HG02759 (cell line): ENCODE measurements around the gene CCDC97.

Experiments used
- ATAC-seq: cut with Tn5 transposase; IDR thresholded peaks from one replicate; pipeline ENCODE4 v1.9.1; 2021; ENCODE audit warnings: mild to moderate bottlenecking, moderate library complexity; ENCODE audit not compliant: unreplicated experiment

CCDC97 gene

DNA sequence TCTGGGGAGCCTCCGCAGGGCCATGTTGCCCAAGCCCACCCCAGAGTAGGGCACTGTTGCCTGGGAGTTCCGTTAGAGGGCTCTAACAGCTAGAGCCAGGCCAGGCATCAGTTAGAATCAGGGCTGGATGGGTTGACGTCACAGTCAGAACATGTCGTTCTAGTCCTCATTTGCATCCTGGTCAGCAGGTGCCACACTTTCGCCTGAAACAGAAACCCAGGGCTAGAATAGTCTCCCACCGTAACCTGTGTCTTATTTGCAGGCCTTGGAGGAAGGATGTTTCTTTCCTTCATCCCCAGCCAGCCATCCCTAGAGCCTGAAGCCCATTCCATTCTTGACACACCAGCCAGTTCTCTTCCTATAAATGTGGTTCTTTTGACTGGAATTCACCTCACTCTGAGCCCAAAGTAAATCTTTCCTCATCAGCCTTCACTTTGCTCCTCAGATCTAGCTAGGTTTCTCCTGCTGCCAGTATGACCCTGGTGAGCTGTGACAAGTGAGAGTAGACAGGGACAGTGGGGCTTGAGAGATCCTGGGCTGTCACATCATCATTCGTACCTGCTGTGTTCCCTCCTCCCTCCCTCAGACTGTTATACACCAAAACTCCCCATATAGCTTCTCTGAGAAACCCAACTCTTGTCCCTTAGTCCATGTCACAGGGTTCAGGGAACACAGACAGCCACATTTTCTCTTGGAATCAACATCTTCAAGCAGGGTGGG is 12.2 kb upstream of the CCDC97 start:
- ATAC-seq = peak; percentile 81

DNA sequence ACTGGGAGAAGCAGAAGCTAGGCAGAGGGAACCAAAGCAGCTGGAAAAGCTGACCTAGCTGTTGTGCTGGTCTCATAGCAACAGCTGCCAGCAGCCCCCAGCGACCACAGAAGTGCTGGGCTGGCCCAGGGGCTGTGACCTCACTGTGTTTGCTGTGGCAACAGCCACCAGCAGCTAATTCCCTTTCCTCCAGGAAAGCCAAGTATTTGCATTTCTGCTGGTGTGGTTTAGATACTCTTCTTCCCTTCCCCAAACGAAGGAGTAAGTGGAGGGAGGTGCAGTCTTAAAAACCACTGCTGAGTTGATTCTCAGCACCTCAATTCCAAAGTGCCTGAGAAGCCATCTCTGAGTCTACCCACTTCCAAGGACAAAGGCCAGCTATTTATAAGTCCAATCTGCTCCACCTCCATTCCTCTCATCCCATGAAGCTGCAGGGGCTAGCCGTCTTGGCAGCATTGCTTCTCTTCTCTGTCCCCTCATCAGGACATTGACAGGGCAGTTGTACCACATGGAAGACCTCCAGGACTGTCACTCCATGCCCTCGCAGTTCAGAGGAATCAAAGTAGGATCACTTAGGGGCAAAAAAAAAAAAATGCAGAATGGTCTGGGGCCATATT is 11.5 kb upstream of the CCDC97 start:
- ATAC-seq = no peak

DNA sequence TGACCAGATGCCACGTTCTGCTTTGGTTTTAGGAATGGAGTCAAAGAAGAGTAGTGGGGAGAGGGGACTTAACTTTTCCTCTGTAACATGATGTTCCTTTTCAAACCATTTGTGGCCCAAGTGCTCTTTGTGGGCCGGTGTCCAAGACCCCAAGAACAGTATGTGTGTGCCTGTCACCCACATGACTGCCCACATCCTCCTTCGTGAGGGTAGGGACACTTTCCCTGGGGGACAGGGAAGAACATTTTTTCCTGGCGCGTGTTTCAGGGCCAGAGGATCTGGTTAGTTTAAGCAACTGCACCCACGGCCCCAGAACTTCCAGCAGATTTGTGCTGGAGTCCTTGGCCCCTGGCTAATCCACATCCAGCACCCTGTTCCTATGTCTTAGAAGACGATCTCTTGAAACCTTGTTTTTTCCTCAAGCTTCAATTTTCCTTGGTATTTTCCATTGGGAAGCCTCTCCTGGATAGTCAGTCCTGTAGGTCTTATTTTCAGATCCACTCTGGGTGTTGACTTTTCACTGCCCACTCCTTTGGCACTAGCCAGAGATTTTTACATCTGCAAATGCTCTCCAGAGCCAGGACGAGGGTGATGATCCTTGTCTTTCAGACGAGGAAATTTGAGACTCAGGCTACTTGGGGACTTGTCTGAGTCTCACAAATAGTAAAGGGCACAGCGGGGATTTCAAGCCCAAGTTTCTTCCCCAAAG is 10.8 kb upstream of the CCDC97 start:
- ATAC-seq = no peak

DNA sequence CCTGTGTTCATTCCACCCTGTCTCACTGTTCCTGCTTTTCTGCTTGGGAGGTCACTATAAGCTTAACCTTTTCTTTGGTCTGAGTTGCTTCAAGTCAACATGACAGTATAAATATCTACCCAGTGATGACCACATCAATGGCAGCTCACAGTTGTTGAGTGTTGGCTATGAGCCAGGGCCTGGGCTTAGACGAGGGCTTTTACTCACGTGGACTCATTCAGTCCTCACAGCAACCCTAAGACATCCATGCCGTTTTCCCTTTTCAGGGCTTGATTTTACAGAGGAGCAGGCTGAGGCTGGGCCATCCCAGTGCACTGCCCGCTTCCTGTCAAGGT is 10.2 kb upstream of the CCDC97 start:
- no peak for ATAC-seq

DNA sequence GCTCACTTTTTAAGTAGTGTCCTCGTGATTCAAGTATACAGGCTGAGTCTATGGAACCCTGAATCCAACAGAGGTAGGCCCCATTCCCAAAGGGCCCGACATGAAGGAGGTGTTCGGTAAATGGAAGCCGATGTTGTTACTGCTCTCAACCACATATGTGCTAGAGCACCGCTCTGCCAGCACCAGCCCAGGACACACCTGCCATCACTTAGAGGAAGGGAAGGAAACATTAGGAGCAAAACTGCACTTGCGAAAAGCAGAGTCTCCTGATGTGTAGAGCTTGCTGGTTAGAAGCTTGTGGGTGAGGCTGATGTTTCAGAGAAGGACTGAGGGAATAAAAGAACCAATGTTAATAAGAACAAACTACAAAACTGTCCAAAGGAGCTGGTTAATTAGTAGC is 9.4 kb upstream of the CCDC97 start:
- no peak for ATAC-seq

DNA sequence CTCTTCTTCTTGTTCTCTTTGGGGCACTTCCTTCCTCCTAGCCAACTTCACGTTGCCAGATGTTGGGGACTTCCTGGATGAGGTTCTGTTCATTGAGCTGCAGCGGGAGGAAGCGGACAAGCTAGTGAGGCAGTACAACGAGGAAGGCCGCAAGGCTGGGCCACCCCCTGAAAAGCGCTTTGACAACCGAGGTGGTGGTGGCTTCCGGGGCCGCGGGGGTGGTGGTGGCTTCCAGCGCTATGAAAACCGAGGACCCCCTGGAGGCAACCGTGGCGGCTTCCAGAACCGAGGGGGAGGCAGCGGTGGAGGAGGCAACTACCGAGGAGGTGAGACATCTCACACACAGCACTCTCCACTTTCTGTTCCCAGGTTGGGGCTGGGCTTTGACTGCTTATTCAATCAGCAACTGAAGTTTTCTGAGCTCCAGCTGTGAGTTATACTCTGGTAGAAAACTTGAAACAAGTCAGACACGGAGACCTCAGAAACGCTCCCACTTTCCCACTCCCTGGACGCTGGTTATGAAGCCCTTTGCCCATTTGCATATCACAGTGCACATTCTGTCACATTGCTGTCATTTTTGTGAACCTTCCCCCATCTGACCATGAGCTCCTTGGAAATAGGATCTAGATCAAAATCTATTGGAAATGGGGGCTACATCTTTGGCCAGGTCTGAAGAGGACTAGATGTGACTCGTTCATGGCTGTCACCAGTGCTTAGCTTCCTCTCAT is 7.2 kb upstream of the CCDC97 start:
- no peak for ATAC-seq

DNA sequence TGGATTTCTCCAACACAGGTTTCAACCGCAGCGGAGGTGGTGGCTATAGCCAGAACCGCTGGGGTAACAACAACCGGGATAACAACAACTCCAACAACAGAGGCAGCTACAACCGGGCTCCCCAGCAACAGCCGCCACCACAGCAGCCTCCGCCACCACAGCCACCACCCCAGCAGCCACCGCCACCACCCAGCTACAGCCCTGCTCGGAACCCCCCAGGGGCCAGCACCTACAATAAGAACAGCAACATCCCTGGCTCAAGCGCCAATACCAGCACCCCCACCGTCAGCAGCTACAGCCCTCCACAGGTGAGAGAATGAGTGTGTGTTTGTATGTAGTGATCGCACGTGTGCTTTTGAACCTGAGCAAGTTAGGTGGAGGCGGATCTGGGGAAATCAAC is 6.0 kb upstream of the CCDC97 start:
- no peak for ATAC-seq

DNA sequence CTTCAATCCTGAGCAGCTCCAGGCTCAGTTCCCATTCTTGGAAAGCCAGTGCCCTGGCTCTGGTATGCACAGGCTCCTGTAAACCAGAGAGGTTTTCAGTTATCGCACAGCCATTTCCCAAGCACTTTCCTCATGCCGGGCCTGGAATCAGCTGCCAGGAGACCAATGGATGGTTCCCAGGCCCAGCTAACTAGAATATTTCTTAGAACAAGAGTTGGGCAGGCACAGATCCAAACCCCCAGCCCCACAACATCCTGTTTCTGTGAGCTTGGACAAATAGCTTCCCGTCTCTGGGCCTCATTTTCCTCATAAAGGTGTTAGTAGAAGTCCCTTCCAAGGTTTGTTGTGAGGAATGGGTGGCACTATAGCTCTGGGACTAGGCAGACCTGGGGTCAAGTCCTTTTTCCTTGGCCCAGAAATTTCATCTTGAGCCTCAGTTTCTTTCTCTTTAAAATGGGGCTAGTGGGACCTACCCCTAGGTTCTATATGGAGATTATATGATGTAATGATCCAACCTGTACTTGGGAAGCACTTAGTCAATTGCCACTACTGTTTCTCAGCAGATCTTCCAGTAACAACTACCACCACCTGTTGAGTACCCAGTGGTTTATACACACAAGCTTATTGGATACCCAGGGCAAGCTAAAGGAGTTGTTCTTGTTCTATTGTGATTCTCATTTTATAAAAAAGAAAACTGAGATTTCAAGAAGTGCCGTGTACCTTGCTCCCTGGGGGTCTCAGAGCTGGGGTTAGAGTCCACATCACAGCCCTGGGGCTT is 5.1 kb upstream of the CCDC97 start:
- ATAC-seq = no peak

DNA sequence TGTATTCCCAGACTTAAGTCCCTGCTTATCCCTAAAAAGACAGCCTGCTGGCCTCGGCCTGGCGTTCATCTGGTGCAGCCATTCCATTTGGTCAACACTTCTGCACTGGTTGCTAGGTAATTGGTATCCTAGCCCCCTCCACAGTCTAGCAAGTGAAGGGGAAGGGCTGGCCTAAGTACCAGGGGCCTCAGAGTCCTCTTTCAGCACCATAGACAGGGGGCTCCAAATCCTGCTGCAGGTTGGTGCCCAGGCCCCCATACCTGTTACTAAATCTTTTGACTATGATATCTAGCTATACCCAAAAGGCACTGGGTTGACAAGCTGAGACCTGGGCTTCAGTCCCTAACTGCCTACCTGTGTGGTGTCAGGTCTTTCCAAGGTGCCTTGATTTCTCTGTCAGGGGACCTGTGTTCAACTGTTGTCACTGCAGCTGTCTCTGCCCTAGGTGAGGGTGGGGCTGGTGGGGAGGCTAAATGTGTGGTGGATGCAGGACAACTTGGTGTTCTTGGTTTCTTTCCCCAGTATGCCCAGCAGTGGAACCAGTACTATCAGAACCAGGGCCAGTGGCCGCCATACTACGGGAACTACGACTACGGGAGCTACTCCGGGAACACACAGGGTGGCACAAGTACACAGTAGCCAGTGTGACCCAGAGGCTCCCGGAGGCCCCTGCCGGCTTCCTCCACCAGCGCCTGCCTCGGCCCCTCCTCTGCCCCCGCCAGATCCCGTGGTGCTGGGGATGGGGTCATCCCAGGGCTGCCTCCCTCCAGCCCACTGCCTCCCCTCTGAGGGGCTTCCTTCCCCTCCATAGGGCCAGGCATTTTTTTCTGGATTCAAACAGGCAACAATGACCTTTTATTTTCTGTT is 3.8 kb upstream of the CCDC97 start:
- ATAC-seq = no peak

DNA sequence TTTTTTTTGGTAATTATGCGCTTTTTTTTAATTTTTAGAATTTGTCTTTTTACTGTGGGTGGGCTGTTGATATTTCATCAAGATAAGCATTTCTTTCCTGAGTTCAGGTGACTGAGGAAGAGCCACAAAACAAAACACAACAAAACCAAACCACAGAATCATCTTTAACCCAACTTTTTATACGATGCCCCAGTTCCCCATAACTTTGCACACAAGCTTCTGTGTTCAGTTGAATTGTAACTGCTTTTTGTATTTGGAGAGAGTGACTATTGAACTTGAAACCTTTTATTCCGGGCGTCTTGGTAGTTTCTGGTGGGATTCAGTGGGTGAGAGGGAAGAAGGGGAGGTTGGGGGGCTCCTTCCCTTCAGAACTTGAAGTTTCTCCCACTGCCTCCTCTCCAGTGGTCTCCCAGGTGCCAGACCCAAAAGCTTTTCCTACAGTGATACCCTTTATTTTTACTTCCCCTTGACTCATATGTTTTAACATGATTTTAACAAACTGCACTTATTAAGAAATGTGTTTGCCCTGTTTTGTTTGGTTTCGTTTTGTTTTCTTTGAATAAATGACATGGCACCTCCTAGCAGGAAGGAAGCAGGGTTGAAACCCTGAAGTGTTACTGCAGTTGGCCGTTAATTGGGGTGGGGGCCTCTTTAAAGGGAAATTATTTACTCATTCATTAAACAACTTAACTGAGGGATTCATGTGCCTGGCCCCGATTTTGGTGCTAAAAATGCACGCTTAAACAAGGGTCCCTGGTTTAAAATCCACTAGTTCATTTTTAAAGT is 2.7 kb upstream of the CCDC97 start:
- no peak for ATAC-seq

DNA sequence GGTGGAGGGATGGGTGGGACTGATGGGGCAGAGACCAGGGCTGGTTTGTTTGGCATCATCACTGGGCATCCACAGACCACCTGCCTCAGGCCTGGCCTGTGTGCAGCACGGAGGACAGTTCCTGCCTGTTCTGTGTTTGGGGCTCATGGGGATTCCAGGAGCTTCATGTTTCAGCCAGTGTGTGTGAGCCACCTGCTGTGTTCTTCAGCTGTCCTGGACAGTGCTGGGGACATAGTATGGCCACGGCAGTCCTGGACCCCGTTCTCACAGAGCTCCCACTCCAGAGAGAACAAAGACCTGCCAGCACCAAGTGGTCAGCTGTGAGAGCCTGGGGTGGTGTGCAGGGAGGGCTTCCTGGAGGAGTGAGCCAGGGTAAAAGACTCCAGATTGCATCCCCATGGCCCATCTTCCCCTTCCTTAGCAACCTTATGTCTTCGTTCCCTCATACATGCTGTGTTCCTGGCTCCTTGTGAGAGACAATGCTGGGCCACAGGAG is 2.0 kb upstream of the CCDC97 start:
- ATAC-seq = no peak

DNA sequence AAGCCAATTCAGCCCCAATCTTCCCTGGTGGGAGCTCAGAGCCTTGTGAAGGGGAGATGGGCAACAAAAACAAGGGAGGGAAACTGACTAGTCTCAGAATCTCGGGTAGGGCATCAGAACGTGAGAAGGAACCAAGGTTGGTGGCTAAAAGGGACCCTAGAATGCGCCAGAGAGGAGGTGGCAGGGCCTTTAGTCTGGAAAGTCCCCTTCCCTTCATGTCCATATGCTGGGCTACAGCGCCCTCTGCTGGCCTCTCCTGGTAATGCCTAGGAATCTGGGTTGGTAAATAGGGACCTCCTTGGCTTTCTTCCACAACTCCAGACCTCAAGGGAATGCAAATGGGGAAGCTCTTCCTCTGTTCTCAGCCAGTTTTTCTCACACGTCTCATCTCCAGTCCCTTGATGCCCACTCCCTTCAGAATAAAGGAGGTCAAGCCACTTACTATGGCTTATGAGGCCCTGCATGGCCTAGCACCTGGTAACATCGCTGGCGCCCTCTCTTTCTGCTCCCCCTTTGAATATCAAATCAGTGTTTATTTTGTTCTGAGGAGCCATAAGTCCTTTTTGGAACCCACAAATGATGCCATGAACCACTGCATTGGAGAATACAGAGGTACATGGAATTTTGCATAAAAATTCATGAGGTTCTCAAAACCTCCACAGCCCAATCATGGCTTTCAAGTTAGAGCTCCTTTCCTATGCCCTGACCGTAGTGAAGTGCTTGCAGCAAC is 1.4 kb upstream of the CCDC97 start:
- ATAC-seq = no peak

DNA sequence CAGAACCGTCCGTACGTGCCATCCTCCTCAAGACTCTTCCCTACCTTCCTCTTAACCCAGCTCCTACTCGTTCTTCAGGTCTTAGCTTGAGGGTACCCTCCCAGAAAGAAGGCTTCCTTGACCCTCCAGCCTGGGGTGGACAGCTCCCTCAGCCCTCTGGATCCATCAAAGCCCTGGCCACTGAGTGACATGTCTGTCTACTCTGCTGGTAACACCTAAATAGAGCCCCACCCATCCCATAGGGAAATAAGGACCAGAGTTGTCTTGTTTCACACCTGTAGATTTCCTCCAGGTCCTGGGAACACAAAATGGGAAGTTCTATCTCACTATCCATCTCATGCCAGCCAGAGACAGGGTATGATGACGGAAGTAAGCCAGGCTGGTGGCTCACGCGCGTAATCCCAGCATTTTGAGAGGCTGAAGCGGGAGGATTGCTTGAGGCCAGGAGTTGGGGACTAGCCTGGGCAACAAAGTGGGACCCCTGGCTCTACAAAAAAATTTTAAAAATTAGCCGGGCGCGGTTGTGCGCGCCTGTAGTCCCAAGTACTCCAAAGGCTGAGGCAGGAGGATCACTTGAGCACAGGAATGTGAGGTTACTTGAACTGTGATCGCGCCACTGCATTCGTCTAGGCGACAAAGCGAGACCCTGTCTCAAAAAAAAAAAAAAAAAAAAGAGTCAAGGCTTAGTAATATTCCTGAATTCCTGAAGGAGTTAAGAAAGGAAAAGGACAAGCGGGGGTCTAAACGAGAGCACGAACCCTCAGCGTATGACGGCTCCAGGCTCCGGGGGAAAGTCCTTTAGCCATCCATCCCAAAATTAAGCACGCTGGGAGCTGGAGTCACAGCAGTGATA is 566 bp upstream of the CCDC97 start:
- peak; percentile 3 for ATAC-seq

DNA sequence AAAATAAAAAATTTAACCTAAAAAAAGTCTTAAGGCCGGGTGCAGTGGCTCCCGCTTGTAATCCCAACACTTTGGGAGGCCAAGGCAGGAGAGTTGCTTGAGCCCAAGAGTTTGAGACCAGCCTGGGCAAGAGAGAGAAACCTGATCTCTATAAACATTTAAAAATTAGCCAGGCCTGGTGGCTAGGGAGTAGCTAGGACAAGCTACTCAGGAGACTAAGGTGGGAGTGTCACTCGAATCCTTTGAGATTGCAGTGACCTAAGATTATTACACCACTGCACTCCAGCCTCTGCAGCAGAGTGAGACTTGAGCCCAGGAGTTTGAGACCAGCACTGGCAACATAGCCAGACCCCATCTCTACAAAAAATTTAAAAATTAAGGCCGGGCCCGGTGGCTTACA is 1.1 kb downstream of the CCDC97 start:
- ATAC-seq = no peak

DNA sequence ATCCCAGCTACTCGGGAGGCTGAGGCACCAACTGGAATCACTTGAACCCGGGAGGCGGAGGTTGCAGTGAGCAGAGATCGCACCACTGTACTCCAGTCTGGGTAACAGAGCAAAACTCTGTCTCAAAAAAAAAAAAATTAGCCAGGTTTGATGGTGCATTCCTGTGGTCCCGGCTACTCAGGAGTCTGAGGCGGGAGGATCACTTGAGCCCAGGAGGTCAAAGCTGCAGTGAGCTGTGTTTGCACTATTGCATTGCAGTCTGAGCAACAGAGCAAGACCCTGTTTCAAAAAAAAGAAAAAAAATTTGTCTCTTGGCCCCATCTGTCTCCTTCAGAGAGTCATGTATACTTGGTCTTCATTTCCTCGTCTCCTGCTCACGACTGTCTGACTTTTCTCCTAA is 1.6 kb downstream of the CCDC97 start:
- no peak for ATAC-seq

DNA sequence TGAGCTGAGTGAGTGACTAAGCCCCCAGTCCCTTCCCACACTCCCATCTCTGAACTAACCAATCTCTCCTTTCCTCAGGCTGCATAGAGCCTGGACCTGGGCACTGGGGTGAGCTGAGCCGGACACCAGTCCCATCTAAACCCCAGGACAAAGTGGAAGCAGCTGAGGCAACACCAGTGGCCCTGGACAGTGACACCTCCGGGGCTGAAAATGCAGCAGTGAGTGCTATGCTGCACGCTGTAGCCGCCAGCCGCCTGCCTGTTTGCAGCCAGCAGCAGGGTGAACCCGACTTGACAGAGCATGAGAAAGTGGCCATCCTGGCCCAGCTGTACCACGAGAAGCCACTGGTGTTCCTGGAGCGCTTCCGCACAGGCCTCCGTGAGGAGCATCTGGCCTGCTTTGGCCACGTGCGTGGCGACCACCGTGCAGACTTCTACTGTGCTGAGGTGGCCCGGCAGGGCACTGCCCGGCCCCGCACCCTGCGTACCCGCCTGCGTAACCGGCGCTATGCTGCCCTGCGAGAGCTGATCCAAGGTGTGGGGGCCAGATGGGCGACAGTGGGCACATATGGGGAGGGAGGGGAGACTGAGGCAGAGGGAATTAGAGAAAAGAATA is 6.4 kb downstream of the CCDC97 start:
- ATAC-seq = no peak
